Hepatocyte (in vitro differentiated cells): ENCODE data around the gene PHLDA2. TPM values are rescaled to one million over a fixed set of nuclear protein-coding genes. Genes with fewer than 3 reads are reported as not detected.
"Not testable (repeated sequence)": the region's sequence is repeated elsewhere in the genome, so short reads cannot be mapped to it uniquely, and the experiment has no call there.

ENCODE experiments used
- DNase-seq: peaks from one replicate; pipeline ENCODE4 v3.0.0-alpha.2; 2016; ENCODE audit warnings: low spot score
- H2AFZ ChIP-seq: fragments of 200-600 bp; sonication (generic); 2 replicates; pipeline ENCODE4 v1.6.0; 2016; ENCODE audit warnings: antibody characterized with exemption, mild to moderate bottlenecking
- H3K27ac ChIP-seq: fragments of 200-600 bp; sonication (generic); 2 replicates; pipeline ENCODE4 v1.5.1; 2016; ENCODE audit warnings: mild to moderate bottlenecking
- H3K27me3 ChIP-seq: fragments of 200-600 bp; sonication (generic); 2 replicates; pipeline ENCODE4 v1.6.1; 2016
- H3K36me3 ChIP-seq: fragments of 200-600 bp; sonication (generic); replicated peaks from 2 replicates; pipeline ENCODE4 v1.5.1; 2016; ENCODE audit warnings: low read depth; ENCODE audit not compliant: insufficient read depth
- H3K4me1 ChIP-seq: fragments of 200-600 bp; sonication (generic); 2 replicates; pipeline ENCODE4 v1.5.1; 2016; ENCODE audit warnings: mild to moderate bottlenecking, moderate library complexity; ENCODE audit not compliant: insufficient read depth
- H3K4me2 ChIP-seq: fragments of 200-600 bp; sonication (generic); 2 replicates; pipeline ENCODE4 v1.6.0; 2016
- H3K4me3 ChIP-seq: fragments of 200-600 bp; sonication (generic); 2 replicates; pipeline ENCODE4 v1.5.1; 2016; ENCODE audit warnings: mild to moderate bottlenecking
- H3K79me2 ChIP-seq: fragments of 200-600 bp; sonication (generic); 2 replicates; pipeline ENCODE4 v1.6.0; 2017; ENCODE audit warnings: mild to moderate bottlenecking
- H3K9me2 ChIP-seq: fragments of 200-600 bp; sonication (generic); replicated peaks from 2 replicates; pipeline ENCODE4 v1.6.0; 2017; ENCODE audit warnings: mild to moderate bottlenecking; ENCODE audit not compliant: insufficient read depth
- H3K9me3 ChIP-seq: fragments of 200-600 bp; sonication (generic); 2 replicates; pipeline ENCODE4 v1.5.1; 2016; ENCODE audit warnings: low read depth, mild to moderate bottlenecking
- H4K20me1 ChIP-seq: fragments of 200-600 bp; sonication (generic); 2 replicates; pipeline ENCODE4 v1.6.0; 2016; ENCODE audit warnings: mild to moderate bottlenecking; ENCODE audit not compliant: insufficient read depth, poor library complexity, severe bottlenecking
- EZH2 ChIP-seq: fragments of 200-600 bp; sonication (generic); IDR thresholded peaks from 2 replicates; pipeline ENCODE4 v1.6.1; 2016; ENCODE audit warnings: antibody characterized with exemption, mild to moderate bottlenecking, borderline replicate concordance
- EZH2phosphoT487 ChIP-seq: fragments of 200-600 bp; sonication (generic); IDR thresholded peaks from one replicate; pipeline ENCODE4 v1.6.1; 2018; ENCODE audit warnings: antibody characterized with exemption, mild to moderate bottlenecking, low read depth, moderate library complexity; ENCODE audit not compliant: unreplicated experiment, severe bottlenecking
- WGBS: methylation state at CpG from one replicate; pipeline ENCODE4 v1.1.6; 2016; ENCODE audit warnings: low lambda C conversion rate; ENCODE audit errors: missing lambda C conversion rate; 5-methylcytosine and 5-hydroxymethylcytosine counted together
- polyA plus RNA-seq: library from polyadenylated mRNA; unstranded; fragments of >200 nt; fragmentation: Nextera tagmentation; extraction: Ambion mirVana; gene quantifications from 2 replicates; pipeline ENCODE4 v1.2.1, GENCODE V29; 2016
- total RNA-seq: library from RNA; depleted of rRNA; stranded (reverse); fragments of >200 nt; gene quantifications from 2 replicates; pipeline ENCODE4 v1.2.3, GENCODE V29; 2014
- TF ChIP-seq, protein P1 (sequence below): fragments of 200-600 bp; sonication (generic); IDR thresholded peaks from 2 replicates; pipeline ENCODE4 v1.5.1; 2016; ENCODE audit warnings: antibody characterized with exemption, mild to moderate bottlenecking; ENCODE audit not compliant: poor library complexity

The PHLDA2 gene
- total and polyA plus RNA-seq, 2 experiments from 2014 or later = 7.1 to 62.4 TPM

DNA sequence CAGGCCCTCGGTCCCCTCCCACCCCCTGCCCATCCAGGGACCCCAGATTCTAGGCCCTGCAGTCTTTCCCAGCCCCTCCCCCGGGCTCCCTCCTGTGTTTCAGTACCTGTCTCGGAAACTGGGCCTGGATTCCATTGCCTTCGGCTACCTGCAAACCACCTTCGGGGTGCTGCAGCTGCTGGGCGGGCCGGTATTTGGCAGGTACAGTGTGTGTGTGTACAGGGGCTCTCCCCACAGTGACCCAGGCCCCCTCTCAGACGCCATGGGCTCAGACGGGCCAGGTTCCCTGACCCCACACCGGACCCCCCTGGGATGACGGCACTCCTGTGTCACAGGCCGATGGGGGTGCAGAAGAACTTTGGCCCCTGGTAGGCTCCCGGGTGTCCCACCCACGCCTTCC, 21.1 kb downstream of the PHLDA2 start:
- 84% methylated on average over 14 of the region's 14 CpGs for WGBS
- TF ChIP-seq EZH2phosphoT487 (no peak), EZH2 (no peak)
- TF ChIP-seq, protein P1, sequence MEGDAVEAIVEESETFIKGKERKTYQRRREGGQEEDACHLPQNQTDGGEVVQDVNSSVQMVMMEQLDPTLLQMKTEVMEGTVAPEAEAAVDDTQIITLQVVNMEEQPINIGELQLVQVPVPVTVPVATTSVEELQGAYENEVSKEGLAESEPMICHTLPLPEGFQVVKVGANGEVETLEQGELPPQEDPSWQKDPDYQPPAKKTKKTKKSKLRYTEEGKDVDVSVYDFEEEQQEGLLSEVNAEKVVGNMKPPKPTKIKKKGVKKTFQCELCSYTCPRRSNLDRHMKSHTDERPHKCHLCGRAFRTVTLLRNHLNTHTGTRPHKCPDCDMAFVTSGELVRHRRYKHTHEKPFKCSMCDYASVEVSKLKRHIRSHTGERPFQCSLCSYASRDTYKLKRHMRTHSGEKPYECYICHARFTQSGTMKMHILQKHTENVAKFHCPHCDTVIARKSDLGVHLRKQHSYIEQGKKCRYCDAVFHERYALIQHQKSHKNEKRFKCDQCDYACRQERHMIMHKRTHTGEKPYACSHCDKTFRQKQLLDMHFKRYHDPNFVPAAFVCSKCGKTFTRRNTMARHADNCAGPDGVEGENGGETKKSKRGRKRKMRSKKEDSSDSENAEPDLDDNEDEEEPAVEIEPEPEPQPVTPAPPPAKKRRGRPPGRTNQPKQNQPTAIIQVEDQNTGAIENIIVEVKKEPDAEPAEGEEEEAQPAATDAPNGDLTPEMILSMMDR = no peak

DNA sequence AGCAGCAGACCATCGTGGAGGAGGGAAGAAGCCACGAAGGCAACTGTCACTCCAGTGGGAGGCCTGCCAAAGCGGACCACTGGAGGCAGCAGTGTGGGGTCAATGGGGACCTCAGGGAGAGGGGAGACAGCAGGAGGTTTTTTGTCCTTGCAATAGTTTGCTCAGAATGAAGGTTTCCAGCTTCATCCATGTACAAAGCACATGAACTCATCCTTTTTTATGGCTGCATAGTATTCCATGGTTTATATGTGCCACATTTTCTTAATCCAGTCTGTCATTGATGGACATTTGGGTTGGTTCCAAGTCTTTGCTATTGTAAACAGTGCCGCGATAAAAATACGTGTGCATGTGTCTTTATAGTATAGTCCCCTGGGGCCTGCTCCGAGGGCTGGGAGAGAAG, 23.9 kb downstream of the PHLDA2 start:
- H3K4me2 ChIP-seq, DNase-seq, H3K36me3 ChIP-seq, H3K9me2 ChIP-seq, H3K27ac ChIP-seq, H3K4me3 ChIP-seq, H4K20me1 ChIP-seq, H3K27me3 ChIP-seq, H2AFZ ChIP-seq, H3K9me3 ChIP-seq: not testable (repeated sequence)
- peaks cover 16% of the 10 kb centered on the region for H3K4me1 ChIP-seq
- 93% methylated on average over 7 of the region's 7 CpGs for WGBS
- H3K79me2 ChIP-seq = peaks cover 10% of the 10 kb centered on the region

More for the DNA sequence above, 21.1 kb downstream of the PHLDA2 start:
- no peak overlapping the region for H2AFZ ChIP-seq
- no peaks in the 10 kb centered on the region for H3K9me3 ChIP-seq
- no peaks in the 10 kb centered on the region for H3K27me3 ChIP-seq
- H3K27ac ChIP-seq = no peak overlapping the region
- H3K4me3 ChIP-seq = no peak overlapping the region
- no peaks in the 10 kb centered on the region for H3K9me2 ChIP-seq
- no peaks in the 10 kb centered on the region for H4K20me1 ChIP-seq
- peaks cover 20% of the 10 kb centered on the region for H3K4me1 ChIP-seq
- no peak overlapping the region for H3K4me2 ChIP-seq
- no peak for DNase-seq
- peaks cover 10% of the 10 kb centered on the region for H3K79me2 ChIP-seq
- H3K36me3 ChIP-seq = no peaks in the 10 kb centered on the region

DNA sequence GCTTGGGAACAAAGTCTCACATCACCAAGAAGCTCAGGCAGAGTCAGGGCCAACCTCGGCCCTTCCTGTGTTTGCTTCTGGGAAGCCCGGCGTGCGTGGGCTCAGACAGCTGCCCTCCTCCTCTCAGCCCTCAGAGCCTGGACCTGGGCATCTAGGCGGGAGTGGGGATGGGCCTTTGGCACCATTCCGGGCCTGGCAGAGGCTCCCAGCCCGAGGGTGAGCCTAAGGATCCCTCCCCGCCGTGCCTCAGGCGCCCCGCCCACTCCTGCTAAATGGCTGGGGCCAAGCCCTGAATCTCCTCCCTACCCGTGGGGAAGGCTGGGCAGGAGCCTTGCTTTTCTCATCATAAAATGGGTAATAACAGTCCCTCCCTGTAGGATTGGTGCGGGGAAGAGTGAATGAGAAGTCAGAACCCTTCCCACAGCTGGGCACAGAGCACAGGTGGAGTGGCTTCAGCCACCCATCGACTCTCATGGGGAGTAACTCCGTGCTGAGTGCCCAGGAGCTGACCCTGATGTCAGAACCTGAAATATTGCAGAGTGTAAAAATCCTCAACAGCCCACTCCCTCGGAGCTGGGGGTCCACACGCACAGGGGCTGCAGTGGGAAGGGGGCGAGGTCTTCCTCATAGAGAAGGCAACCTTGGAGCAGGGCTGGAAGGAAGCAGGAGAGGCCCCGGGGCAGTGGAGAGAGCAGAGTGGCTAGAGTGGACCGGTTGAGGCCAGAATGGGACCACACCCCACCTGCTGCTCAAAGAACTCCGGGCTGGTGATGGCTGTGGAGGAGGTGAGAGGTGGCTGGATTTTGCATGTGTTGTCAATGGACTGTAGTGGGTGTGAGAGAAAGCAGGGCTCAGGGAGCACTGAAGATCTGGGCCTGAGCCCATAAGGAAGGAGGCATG, 24.8 kb downstream of the PHLDA2 start:
- Histone ChIP-seq H3K4me1 (peaks cover 16% of the 10 kb centered on the region), H3K9me2 (no peaks in the 10 kb centered on the region), H3K27ac (peak overlapping the region; percentile 92), H3K4me3 (no peak overlapping the region), H3K9me3 (no peaks in the 10 kb centered on the region), H3K4me2 (peak overlapping the region; percentile 99), H3K27me3 (no peaks in the 10 kb centered on the region), H3K79me2 (peaks cover 10% of the 10 kb centered on the region), H4K20me1 (no peaks in the 10 kb centered on the region), H3K36me3 (no peaks in the 10 kb centered on the region), H2AFZ (no peak overlapping the region)
- peak; percentile 41 for DNase-seq
- TF ChIP-seq, protein P1 = no peak
- TF ChIP-seq EZH2phosphoT487 = no peak
- no peak for TF ChIP-seq EZH2
- WGBS = 78% methylated on average over 21 of the region's 21 CpGs

DNA sequence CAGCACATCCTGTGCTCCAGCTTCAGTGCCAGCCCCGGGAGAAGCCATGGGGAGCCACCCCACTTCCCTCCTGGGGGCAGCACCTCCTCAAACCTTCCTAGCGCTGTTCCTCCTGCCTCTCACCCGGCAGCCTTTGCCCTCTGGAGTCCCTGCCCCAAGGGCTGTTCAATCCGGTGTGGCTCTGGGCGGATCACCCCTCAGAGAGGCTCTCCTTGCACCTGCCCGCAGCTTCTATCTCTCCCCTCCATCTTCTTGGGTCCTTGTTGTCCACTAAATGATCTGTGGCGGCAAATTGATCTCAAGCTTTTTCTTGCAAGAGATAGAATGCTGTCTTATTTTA, 25.6 kb downstream of the PHLDA2 start:
- H3K4me3 ChIP-seq = no peak overlapping the region
- no peak overlapping the region for H2AFZ ChIP-seq
- H3K4me2 ChIP-seq = peak overlapping the region; percentile 99
- peak overlapping the region; percentile 92 for H3K27ac ChIP-seq
- DNase-seq = peak; percentile 52
- no peaks in the 10 kb centered on the region for H3K27me3 ChIP-seq
- no peaks in the 10 kb centered on the region for H3K9me3 ChIP-seq
- H3K79me2 ChIP-seq = peaks cover 10% of the 10 kb centered on the region
- H3K4me1 ChIP-seq = peaks cover 16% of the 10 kb centered on the region
- H3K9me2 ChIP-seq = no peaks in the 10 kb centered on the region
- H4K20me1 ChIP-seq = no peaks in the 10 kb centered on the region
- H3K36me3 ChIP-seq = no peaks in the 10 kb centered on the region
- TF ChIP-seq EZH2phosphoT487 (no peak), EZH2 (no peak)
- TF ChIP-seq, protein P1 = no peak
- WGBS = 81% methylated on average over 7 of the region's 7 CpGs
